NT2/D1 (cell line): ENCODE results near the gene KLHL17.

Experiments
- YY1 ChIP-seq: IDR thresholded peaks from 2 replicates; pipeline ENCODE4 v1.6.1; 2011; ENCODE audit not compliant: insufficient read length, insufficient read depth
- ZNF274 ChIP-seq: IDR thresholded peaks from 2 replicates; pipeline ENCODE4 v1.6.1; 2011; ENCODE audit warnings: mild to moderate bottlenecking, low read depth, low read length

- TF ChIP-seq ZNF274 (no peak), YY1 (no peak)
Observed at GRCh38 chr1:923131-923990, 37.0 kb upstream of the KLHL17 start, which contains the start of gene SAMD11.
